GM10248 (cell line): ENCODE measurements around the gene TAAR9.

Experiments used
- CTCF ChIA-PET: fragments of 300-600 bp; sonication (Branson Sonifier 250); formaldehyde crosslinking; extraction: SDS; loops from one replicate; lab custom pipeline; 2021; ENCODE audit warnings: antibody characterized with exemption; lab: Yijun Ruan, JAX
- POLR2A ChIA-PET: fragments of 350-650 bp; sonication (Branson Sonifier 250); formaldehyde crosslinking; extraction: SDS; loops from one replicate; lab custom pipeline; 2020; ENCODE audit warnings: antibody characterized with exemption; lab: Yijun Ruan, JAX
- DNase-seq: peaks from one replicate; pipeline ENCODE4 v3.0.0; 2012; ENCODE audit errors: extremely low spot score
- CTCF ChIP-seq: IDR thresholded peaks from 2 replicates; pipeline ENCODE4 v1.5.1; 2012; ENCODE audit warnings: mild to moderate bottlenecking, low read depth; ENCODE audit errors: extremely low read depth, missing control alignments, control extremely low read depth

Gene TAAR9

GRCh38 chr6:132568611-132569010, 30.5 kb downstream of the TAAR9 start:
- DNase-seq, result no peak
- POLR2A ChIA-PET, result no interaction called here
- TF ChIP-seq CTCF, result no peak
- CTCF ChIA-PET, result no interaction called here

- ChIA-PET CTCF (no interaction called here), POLR2A (no interaction called here)
- TF ChIP-seq CTCF, result no peak
- no peak for DNase-seq
These were observed 31.1 kb downstream of the TAAR9 start for GRCh38 chr6:132569170-132569569.

- ChIA-PET CTCF (no interaction called here), POLR2A (no interaction called here)
- DNase-seq, result no peak
- TF ChIP-seq CTCF, result no peak
These were observed 32.2 kb downstream of the TAAR9 start, which contains the start of gene TAAR6 for GRCh38 chr6:132570221-132570777. TSS of gene TAAR6 (plus strand) at chr6:132570322. CDS start at chr6:132570322, 0 bp downstream.

- TF ChIP-seq CTCF, result no peak
- ChIA-PET CTCF (interaction anchor here (1.0 kb wide), 1 partner anchor 8 kb away, joined by 3 read pairs; no protein-coding TSS in a partner anchor), POLR2A (no interaction called here)
- DNase-seq, result no peak
These were observed 33.7 kb downstream of the TAAR9 start for GRCh38 chr6:132571774-132572173.

- POLR2A ChIA-PET, result no interaction called here
- no peak for DNase-seq
- TF ChIP-seq CTCF, result no peak
- CTCF ChIA-PET, result no interaction called here
These were observed 46.6 kb downstream of the TAAR9 start for GRCh38 chr6:132584698-132585097.

GRCh38 chr6:132587424-132587823, 49.3 kb downstream of the TAAR9 start:
- TF ChIP-seq CTCF, result no peak
- DNase-seq, result no peak
- ChIA-PET POLR2A (no interaction called here), CTCF (no interaction called here)
